ENCODE measurements around the gene SH3RF1.

DNA sequence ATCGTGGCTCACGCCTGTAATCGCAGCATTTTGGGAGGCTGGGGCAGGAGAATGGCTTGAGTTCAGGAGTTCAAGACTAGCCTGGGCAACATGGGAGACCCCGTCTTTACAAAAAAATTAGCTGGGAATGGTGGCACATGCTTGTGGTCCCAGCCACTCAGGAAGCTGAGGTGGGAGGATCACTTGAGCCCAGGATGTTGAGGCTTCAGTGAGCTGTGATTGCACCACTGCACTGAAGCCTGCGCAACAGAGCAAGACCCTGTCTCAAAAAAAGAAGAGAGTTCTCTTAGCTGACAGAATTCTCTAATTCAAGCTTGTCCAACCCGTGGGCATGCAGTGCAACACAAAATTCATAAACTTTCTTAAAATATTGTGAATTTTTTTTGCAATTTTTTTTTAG lies 165.1 kb downstream of the SH3RF1 start:
- TF ChIP-seq, protein P1, sequence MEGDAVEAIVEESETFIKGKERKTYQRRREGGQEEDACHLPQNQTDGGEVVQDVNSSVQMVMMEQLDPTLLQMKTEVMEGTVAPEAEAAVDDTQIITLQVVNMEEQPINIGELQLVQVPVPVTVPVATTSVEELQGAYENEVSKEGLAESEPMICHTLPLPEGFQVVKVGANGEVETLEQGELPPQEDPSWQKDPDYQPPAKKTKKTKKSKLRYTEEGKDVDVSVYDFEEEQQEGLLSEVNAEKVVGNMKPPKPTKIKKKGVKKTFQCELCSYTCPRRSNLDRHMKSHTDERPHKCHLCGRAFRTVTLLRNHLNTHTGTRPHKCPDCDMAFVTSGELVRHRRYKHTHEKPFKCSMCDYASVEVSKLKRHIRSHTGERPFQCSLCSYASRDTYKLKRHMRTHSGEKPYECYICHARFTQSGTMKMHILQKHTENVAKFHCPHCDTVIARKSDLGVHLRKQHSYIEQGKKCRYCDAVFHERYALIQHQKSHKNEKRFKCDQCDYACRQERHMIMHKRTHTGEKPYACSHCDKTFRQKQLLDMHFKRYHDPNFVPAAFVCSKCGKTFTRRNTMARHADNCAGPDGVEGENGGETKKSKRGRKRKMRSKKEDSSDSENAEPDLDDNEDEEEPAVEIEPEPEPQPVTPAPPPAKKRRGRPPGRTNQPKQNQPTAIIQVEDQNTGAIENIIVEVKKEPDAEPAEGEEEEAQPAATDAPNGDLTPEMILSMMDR (IDR thresholded peaks at IDR 0.05 in 2 of 3, conservative IDR thresholded peaks at IDR 0.05 in 1 of 3; ENCODE audit: borderline replicate concordance in 1 of 3, insufficient read depth in 1 of 3, low read depth in 2 of 3, low read length in 2 of 3) = no peak
- TF ChIP-seq JUND (IDR thresholded peaks at IDR 0.05) (no peak), FOSL1 (IDR thresholded peaks at IDR 0.05; ENCODE audit: low read depth) (no peak), EZH2 (IDR thresholded peaks at IDR 0.05) (no peak), YY1 (IDR thresholded peaks at IDR 0.05; ENCODE audit: extremely low read depth, insufficient replicate concordance, low read depth, low read length) (no peak), ELF1 (IDR thresholded peaks at IDR 0.05; ENCODE audit: borderline replicate concordance, low read depth) (no peak), ZNF274 (IDR thresholded peaks at IDR 0.05; ENCODE audit: low read depth, low read length) (no peak), POLR2A (IDR thresholded peaks at IDR 0.05; ENCODE audit: borderline replicate concordance, extremely low read depth, insufficient read depth, insufficient read length) (no peak)
- TF ChIP-seq, protein P2, sequence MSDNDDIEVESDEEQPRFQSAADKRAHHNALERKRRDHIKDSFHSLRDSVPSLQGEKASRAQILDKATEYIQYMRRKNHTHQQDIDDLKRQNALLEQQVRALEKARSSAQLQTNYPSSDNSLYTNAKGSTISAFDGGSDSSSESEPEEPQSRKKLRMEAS (IDR thresholded peaks at IDR 0.05) = no peak
- TF ChIP-seq, protein P3, sequence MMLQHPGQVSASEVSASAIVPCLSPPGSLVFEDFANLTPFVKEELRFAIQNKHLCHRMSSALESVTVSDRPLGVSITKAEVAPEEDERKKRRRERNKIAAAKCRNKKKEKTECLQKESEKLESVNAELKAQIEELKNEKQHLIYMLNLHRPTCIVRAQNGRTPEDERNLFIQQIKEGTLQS (IDR thresholded peaks at IDR 0.05) = no peak
